ENCODE data around the gene HBQ1.

DNA sequence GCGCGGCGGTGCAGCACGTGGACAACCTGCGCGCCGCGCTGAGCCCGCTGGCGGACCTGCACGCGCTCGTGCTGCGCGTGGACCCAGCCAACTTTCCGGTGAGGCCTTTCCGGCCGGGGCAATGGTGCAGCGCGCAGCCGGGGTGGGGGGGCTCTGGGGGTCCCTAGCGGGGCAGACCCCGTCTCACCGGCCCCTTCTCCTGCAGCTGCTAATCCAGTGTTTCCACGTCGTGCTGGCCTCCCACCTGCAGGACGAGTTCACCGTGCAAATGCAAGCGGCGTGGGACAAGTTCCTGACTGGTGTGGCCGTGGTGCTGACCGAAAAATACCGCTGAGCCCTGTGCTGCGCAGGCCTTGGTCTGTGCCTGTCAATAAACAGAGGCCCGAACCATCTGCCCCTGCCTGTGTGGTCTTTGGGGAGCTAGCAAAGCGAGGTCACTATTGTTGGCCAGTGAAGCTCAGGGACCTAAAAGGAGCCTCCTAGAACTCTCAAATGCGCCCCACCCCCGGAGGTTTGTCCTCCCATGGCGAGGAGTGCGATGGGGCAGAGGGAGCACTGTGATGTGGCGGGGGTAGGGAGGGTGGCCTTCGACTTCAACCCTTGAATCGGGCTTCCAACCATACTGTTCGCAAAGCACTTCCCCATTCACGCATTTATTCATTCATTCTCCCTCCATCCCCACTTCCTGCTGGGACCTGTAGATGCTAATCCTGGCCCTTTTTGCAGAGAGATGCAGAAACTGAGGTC lies 13.7 kb upstream of the HBQ1 start:
- TF ChIP-seq, protein P1, sequence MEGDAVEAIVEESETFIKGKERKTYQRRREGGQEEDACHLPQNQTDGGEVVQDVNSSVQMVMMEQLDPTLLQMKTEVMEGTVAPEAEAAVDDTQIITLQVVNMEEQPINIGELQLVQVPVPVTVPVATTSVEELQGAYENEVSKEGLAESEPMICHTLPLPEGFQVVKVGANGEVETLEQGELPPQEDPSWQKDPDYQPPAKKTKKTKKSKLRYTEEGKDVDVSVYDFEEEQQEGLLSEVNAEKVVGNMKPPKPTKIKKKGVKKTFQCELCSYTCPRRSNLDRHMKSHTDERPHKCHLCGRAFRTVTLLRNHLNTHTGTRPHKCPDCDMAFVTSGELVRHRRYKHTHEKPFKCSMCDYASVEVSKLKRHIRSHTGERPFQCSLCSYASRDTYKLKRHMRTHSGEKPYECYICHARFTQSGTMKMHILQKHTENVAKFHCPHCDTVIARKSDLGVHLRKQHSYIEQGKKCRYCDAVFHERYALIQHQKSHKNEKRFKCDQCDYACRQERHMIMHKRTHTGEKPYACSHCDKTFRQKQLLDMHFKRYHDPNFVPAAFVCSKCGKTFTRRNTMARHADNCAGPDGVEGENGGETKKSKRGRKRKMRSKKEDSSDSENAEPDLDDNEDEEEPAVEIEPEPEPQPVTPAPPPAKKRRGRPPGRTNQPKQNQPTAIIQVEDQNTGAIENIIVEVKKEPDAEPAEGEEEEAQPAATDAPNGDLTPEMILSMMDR (IDR thresholded peaks at IDR 0.05; ENCODE audit: low read depth, low read length) = no peak
- TF ChIP-seq POLR2A (IDR thresholded peaks at IDR 0.05; ENCODE audit: extremely low read depth, insufficient read length) (no peak), MYC (IDR thresholded peaks at IDR 0.05; ENCODE audit: low read depth, low read length) (no peak)
- TF ChIP-seq, protein P2, sequence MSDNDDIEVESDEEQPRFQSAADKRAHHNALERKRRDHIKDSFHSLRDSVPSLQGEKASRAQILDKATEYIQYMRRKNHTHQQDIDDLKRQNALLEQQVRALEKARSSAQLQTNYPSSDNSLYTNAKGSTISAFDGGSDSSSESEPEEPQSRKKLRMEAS (IDR thresholded peaks at IDR 0.05; ENCODE audit: low read depth, low read length) = no peak

All from NB4 (cell line).